Measurements from ENCODE around the gene CCDC9B. TPM values are rescaled to one million over a fixed set of nuclear protein-coding genes. Genes with fewer than 3 reads are reported as not detected.

Gene CCDC9B
- total RNA-seq, 1 experiment from 2014 or later, result 1.4 TPM

DNA sequence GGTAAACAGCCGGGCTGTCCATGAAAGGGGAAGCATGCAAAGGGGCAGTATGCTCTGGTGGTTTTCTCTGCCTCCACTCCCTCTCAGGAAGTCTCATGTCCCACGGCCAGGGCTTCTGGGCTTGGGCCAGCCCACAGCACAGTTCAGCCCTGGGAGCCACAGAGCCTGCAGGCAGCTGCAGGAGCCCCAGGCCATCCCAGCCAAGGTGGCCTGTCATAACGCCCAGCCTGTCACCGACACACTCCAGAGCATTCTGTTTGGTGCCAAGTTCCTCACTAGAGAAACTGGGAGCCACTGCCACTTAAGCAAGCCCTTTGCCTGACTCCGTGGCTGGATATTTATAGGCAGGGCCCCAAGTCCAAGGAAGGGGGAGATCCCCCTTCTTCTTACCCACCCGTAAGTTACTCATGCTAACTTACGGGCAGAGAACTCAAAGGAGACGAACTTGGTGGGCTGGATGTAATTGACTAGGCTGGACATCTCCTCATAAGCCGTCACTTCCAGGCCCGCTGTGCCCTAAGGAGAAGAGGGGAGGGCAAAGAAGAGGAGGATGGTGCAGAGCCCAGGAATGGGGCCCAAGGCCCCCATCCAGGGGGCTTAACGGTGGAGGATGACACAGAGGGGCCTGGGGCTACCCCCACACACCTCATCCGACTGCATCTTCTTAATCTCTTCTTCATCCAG, 44.7 kb downstream of the CCDC9B start (continued):
- TF ChIP-seq, protein P1, sequence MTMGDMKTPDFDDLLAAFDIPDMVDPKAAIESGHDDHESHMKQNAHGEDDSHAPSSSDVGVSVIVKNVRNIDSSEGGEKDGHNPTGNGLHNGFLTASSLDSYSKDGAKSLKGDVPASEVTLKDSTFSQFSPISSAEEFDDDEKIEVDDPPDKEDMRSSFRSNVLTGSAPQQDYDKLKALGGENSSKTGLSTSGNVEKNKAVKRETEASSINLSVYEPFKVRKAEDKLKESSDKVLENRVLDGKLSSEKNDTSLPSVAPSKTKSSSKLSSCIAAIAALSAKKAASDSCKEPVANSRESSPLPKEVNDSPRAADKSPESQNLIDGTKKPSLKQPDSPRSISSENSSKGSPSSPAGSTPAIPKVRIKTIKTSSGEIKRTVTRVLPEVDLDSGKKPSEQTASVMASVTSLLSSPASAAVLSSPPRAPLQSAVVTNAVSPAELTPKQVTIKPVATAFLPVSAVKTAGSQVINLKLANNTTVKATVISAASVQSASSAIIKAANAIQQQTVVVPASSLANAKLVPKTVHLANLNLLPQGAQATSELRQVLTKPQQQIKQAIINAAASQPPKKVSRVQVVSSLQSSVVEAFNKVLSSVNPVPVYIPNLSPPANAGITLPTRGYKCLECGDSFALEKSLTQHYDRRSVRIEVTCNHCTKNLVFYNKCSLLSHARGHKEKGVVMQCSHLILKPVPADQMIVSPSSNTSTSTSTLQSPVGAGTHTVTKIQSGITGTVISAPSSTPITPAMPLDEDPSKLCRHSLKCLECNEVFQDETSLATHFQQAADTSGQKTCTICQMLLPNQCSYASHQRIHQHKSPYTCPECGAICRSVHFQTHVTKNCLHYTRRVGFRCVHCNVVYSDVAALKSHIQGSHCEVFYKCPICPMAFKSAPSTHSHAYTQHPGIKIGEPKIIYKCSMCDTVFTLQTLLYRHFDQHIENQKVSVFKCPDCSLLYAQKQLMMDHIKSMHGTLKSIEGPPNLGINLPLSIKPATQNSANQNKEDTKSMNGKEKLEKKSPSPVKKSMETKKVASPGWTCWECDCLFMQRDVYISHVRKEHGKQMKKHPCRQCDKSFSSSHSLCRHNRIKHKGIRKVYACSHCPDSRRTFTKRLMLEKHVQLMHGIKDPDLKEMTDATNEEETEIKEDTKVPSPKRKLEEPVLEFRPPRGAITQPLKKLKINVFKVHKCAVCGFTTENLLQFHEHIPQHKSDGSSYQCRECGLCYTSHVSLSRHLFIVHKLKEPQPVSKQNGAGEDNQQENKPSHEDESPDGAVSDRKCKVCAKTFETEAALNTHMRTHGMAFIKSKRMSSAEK (CRISPR knock-in tag; IDR thresholded peaks at IDR 0.05; ENCODE audit: borderline replicate concordance), result no peak
- no peak for TF ChIP-seq SMAD4 (CRISPR knock-in tag; IDR thresholded peaks at IDR 0.05)

- no peak for ATAC-seq
- H3K9me3 Mint-ChIP-seq, result peaks cover 11% of the 10 kb centered on the region
- peaks cover 23% of the 10 kb centered on the region for H3K4me1 Mint-ChIP-seq
- H3K36me3 Mint-ChIP-seq, result peaks cover 13% of the 10 kb centered on the region
- ChIA-PET POLR2A (no interaction called here), CTCF (interaction anchor here (1.0 to 4.3 kb wide), 3 partner anchors 13 to 21 kb away, joined by 3 to 23 read pairs (median 18); partner anchors contain the start of gene PLCB2)
- H3K27ac Mint-ChIP-seq, result no peak overlapping the region
- no peak overlapping the region for H3K4me3 Mint-ChIP-seq
- DNase-seq (ENCODE audit: low spot score), result no peak
- no peak for TF ChIP-seq ZNF232 (CRISPR knock-in tag; IDR thresholded peaks at IDR 0.05)
- TF ChIP-seq NR1H2 (CRISPR knock-in tag; IDR thresholded peaks at IDR 0.05), result no peak
- no peak for TF ChIP-seq E2F5 (CRISPR knock-in tag; IDR thresholded peaks at IDR 0.05)
- TF ChIP-seq CTCF (IDR thresholded peaks at IDR 0.05), result no peak
- no peak for TF ChIP-seq ZNF263 (CRISPR knock-in tag; IDR thresholded peaks at IDR 0.05; ENCODE audit: low read depth)
- no peak for TF ChIP-seq FOXP1 (CRISPR knock-in tag; IDR thresholded peaks at IDR 0.05; ENCODE audit: borderline replicate concordance)
- TF ChIP-seq, protein P2, sequence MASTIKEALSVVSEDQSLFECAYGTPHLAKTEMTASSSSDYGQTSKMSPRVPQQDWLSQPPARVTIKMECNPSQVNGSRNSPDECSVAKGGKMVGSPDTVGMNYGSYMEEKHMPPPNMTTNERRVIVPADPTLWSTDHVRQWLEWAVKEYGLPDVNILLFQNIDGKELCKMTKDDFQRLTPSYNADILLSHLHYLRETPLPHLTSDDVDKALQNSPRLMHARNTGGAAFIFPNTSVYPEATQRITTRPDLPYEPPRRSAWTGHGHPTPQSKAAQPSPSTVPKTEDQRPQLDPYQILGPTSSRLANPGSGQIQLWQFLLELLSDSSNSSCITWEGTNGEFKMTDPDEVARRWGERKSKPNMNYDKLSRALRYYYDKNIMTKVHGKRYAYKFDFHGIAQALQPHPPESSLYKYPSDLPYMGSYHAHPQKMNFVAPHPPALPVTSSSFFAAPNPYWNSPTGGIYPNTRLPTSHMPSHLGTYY (CRISPR knock-in tag; IDR thresholded peaks at IDR 0.05), result no peak
- TF ChIP-seq, protein P1 (CRISPR knock-in tag; IDR thresholded peaks at IDR 0.05; ENCODE audit: borderline replicate concordance), result no peak
- H3K27me3 Mint-ChIP-seq (ENCODE audit: low read depth), result peaks cover 29% of the 10 kb centered on the region
Observed at GRCh38 chr15:40295297-40295696, 45.4 kb downstream of the CCDC9B start.

All from WTC11 (cell line).